Left renal pelvis (tissue), 4 donors: ENCODE measurements around the gene GUCD1. TPM values are rescaled to one million over a fixed set of nuclear protein-coding genes. Genes with fewer than 3 reads are reported as not detected.
"Not testable (repeated sequence)": the region's sequence is repeated elsewhere in the genome, so short reads cannot be mapped to it uniquely, and the experiment has no call there.

Experiments used
- DNase-seq, 4 donors: peaks; one replicate each; pipeline ENCODE4 v3.0.0-alpha.2; 2013; ENCODE audit warnings: low read depth in 4 of 4, low spot score in 3 of 4
- polyA plus RNA-seq, 4 donors: library from polyadenylated mRNA; unstranded; fragments of 120-200 nt; gene quantifications; one replicate each; pipeline ENCODE4 v1.2.1, GENCODE V29; 2013; ENCODE audit not compliant: insufficient read length in 4 of 4

Gene GUCD1
- polyA plus RNA-seq, 4 donors, result 65.6 to 87.6 (median 81.9) TPM

GRCh38 chr22:24535348-24535747 is 19.6 kb downstream of the GUCD1 start:
- no peak for DNase-seq

DNA sequence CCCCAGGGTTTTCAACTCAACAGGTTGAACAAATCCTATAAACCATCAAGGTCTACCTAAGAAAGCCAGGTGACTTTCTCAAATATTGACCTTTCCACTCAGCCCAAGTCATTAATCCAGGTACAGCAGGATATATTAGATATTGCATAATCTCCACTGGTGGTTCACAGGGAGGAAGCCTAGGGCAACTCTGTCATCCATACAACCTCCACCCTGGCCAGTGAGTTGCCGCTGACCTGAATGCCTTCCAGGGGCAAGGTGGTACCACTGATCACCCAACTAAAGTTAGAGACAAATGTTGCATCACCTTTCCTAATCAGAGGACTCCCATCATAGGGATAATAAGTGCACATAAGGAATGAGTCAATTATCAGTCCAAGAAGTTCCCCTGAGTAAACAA is 22.9 kb downstream of the GUCD1 start:
- no peak for DNase-seq

GRCh38 chr22:24530968-24531367 is 24.0 kb downstream of the GUCD1 start:
- DNase-seq, result not testable (repeated sequence)

GRCh38 chr22:24529898-24530297 is 25.0 kb downstream of the GUCD1 start:
- no peak for DNase-seq

DNA sequence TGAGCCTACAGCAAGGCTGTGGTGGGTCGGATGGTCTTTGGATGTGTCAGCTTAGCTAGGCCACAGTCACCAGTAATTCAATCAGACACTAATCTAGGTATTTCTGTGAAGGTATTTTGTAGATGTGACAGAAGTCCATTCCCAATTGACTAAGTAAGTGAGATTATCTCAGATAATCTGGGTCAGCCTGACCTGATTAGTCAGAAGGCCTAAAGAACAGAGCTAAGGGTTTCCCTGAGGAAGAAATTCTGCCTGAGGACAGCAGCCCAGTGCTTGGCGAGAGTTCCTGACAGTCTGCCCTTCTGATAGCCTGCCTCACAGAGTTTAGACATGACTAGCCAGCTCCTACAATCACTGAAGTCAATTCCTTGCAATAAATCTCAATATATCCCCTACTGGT is 28.7 kb downstream of the GUCD1 start:
- DNase-seq, result no peak

GRCh38 chr22:24525416-24526037 is 29.4 kb downstream of the GUCD1 start:
- DNase-seq, result no peak

DNA sequence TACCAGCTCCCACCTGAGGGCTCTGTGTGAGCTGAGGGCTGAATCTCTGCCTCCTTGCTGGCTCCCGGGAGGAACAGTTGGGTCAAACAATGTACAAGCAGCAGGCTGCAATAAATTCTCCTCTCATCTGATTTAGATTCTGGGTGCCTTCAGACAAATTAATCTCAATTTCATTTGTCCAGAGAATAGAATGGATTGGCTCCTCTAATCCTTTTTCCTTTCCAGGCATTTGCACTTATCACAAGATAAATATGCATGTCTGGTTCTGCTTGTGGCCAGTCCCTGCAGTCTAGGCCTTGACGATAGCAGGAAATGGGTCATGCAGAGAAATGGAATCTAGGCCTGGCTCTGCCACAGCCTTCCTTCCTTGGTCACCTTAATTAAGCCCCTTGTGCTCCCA is 31.1 kb downstream of the GUCD1 start:
- DNase-seq, result no peak

DNA sequence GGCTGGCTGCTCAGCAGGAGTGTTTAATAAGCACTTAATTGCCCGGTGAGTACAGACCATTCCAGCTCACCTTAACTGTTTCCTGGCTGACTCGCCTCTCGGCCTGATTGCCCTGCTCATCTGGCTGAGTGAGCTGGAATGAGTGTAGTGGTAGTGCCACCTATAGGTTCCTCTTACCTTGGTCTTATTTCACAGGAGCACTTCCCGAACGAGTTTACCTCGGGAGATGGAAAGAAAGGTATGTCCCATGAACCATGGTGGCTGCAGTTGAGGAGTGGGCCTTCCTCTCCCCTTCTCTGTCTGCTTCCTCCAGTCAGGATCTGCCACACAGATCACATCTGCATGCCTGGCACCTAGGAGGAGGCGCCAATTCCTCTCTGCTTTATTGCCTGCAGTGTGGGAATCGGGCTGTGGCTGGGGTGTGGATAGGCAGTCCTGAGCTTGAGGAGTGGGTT is 33.1 kb downstream of the GUCD1 start:
- DNase-seq, result peak; percentile 41 to 71 (median 52)

GRCh38 chr22:24519496-24519895 is 35.4 kb downstream of the GUCD1 start:
- no peak for DNase-seq

DNA sequence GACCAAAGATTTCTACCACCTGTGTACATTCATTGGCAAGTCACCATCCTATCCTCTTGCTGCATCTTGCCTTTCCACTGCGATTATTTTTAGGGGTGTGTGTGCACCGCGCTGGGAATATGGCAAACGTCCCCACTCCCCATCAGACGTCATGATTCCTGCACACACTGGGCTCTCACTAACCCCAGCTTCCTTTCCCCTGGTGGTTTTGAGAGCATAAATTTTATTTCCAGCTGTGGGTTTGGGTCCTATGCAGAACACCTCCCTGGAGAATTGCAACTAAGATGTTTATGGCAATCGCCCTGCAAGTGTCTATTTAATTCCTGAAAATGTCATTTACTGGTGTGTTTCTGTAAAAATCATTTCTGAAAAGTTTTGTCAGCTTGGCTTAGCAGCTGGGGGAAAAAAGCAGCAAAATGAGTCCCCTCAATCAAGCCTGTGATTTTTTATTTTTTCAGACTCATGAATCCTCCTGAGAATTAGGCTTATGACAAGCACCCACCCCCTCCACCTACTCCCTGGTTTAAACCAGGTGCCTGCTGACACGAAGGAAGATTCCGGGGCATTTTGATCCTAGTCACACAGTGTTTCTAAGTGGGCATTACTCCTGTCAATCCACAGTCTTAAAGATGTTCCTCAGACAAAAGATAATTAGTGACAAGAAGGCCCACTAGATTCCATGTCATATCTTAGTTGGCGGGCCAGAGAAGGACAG is 36.0 kb downstream of the GUCD1 start:
- DNase-seq, result no peak

- no peak for DNase-seq
These were observed 36.7 kb downstream of the GUCD1 start for GRCh38 chr22:24518228-24518627.

DNA sequence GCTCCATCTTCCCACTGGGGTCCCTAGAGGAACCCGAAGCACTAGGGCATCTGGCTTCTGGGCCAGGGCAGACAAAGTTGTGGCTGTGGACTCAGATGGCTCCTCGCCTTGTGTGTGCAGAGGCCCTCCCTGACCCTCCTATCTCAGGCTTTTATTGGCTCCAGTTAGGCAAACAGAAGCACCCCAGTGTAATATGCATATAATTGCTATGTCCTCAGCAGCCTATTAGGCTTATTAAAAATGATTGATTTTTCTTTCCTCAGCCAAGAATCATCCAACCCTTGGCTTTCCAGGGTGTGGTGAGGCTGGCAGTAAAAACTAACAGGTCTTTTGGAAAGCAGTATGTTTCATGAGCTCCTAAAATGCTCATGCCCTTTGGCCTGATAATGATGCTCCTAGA is 37.5 kb downstream of the GUCD1 start:
- DNase-seq, result no peak

GRCh38 chr22:24516301-24516737 is 38.6 kb downstream of the GUCD1 start:
- peak in 1 of 4 donors; percentile 46 for DNase-seq

DNA sequence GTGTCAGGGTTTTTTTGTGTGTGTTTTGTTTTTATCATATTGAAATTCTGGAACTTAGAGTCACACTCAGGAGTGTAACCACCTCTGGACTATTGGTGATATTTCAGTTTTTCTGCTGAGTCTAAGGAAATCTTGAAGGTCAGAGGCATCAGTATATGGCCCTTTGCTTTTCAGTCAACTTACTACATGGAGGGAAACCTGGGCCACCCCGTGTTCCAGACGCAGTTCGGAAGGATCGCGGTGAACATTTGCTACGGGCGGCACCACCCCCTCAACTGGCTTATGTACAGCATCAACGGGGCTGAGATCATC is 40.0 kb downstream of the GUCD1 start:
- DNase-seq, result no peak

GRCh38 chr22:24514241-24515026 is 40.5 kb downstream of the GUCD1 start:
- no peak for DNase-seq

GRCh38 chr22:24513378-24514240 is 41.3 kb downstream of the GUCD1 start:
- no peak for DNase-seq

- no peak for DNase-seq
These were observed 42.9 kb downstream of the GUCD1 start for GRCh38 chr22:24512043-24512442.

- DNase-seq, result no peak
These were observed 44.0 kb downstream of the GUCD1 start for GRCh38 chr22:24510637-24511625.

DNA sequence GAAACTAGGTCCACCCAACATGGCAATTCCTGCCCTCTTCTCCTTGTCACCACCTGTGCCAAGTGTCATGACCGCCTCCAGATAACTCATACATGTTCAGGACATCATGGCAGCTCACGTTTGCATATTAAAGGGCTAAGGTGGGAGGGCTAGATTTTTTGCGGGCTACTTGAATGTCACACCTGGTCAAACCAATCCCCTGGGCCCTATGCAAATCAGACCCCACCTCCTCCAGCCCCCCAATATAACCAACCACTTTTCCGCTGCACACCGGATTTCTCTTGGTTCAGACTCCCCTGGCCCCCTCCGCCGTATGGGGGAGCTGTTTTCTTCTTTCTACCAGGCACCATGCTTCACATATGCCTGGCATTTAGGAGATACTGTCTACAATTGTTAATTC is 47.2 kb downstream of the GUCD1 start:
- DNase-seq, result no peak
